Liver (tissue), 9 donors: ENCODE data around the gene WDR86. TPM values are rescaled to one million over a fixed set of nuclear protein-coding genes. Genes with fewer than 3 reads are reported as not detected.

Source experiments
- DNase-seq: peaks from one replicate; pipeline ENCODE4 v3.0.0-alpha.2; 2017; ENCODE audit warnings: low spot score
- H3K27ac ChIP-seq, 2 donors: one replicate each; pipeline ENCODE4 v1.7.0; 2013; ENCODE audit warnings: inconsistent platforms in 2 of 2, low read length in 2 of 2, control low read depth in 1 of 2, low read depth in 1 of 2, mild to moderate bottlenecking in 1 of 2
- H3K27me3 ChIP-seq, 4 donors: one replicate each; pipeline versions ENCODE4 v1.6.1 to v1.7.0; 2013; ENCODE audit warnings: low read length in 3 of 4, inconsistent platforms in 1 of 4, mild to moderate bottlenecking in 1 of 4, moderate library complexity in 1 of 4; ENCODE audit not compliant: control insufficient read depth in 4 of 4, insufficient read depth in 4 of 4
- H3K36me3 ChIP-seq, 4 donors: one replicate each; pipeline versions ENCODE4 v1.6.1 to v1.7.0; 2013; ENCODE audit warnings: low read length in 3 of 4, mild to moderate bottlenecking in 3 of 4, low read depth in 1 of 4, moderate library complexity in 1 of 4; ENCODE audit not compliant: control insufficient read depth in 4 of 4, insufficient read depth in 3 of 4
- H3K4me1 ChIP-seq, 4 donors: one replicate each; pipeline versions ENCODE4 v1.6.1 to v1.7.0; 2013; ENCODE audit warnings: low read length in 3 of 4, mild to moderate bottlenecking in 3 of 4, moderate library complexity in 1 of 4; ENCODE audit not compliant: control insufficient read depth in 4 of 4, insufficient read depth in 4 of 4
- H3K4me3 ChIP-seq, 3 donors: one replicate each; pipeline versions ENCODE4 v1.6.1 to v1.7.0; 2013; ENCODE audit warnings: low read length in 3 of 3, control low read depth in 1 of 3, low read depth in 1 of 3, mild to moderate bottlenecking in 1 of 3
- H3K9ac ChIP-seq, 2 donors: one replicate each; pipeline ENCODE4 v1.7.0; 2013; ENCODE audit warnings: low read length in 2 of 2, mild to moderate bottlenecking in 2 of 2, moderate library complexity in 2 of 2, control low read depth in 1 of 2, low read depth in 1 of 2
- H3K9me3 ChIP-seq, 4 donors: one replicate each; pipeline versions ENCODE4 v1.6.1 to v1.7.0; 2013; ENCODE audit warnings: low read length in 3 of 4; ENCODE audit not compliant: control insufficient read depth in 4 of 4
- ATF3 ChIP-seq: IDR thresholded peaks from 2 replicates; pipeline ENCODE4 v1.6.1; 2016; ENCODE audit warnings: antibody characterized with exemption
- CTCF ChIP-seq: fragments of 150-350 bp; IDR thresholded peaks from 2 replicates; pipeline ENCODE4 v1.5.1; 2017; ENCODE audit warnings: improper control_type of control experiment, low read depth, low read length; ENCODE audit not compliant: missing input control
- EGR1 ChIP-seq, 2 donors: IDR thresholded peaks; 2 replicates each; pipeline ENCODE4 v1.6.1; 2016 to 2018; ENCODE audit warnings: antibody characterized with exemption in 2 of 2, low read depth in 2 of 2
- FOXA1 ChIP-seq: IDR thresholded peaks from 2 replicates; pipeline ENCODE4 v1.6.1; 2016; ENCODE audit warnings: antibody characterized with exemption
- FOXA2 ChIP-seq: IDR thresholded peaks from 2 replicates; pipeline ENCODE4 v1.6.1; 2016; ENCODE audit warnings: antibody characterized with exemption
- GABPA ChIP-seq, 2 donors: IDR thresholded peaks in 1 of 2; conservative IDR thresholded peaks in 1 of 2; 2 replicates each; pipeline ENCODE4 v1.6.1; 2016; ENCODE audit warnings: antibody characterized with exemption in 2 of 2, mild to moderate bottlenecking in 1 of 2, moderate library complexity in 1 of 2
- HNF4A ChIP-seq, 2 donors: conservative IDR thresholded peaks; 2 replicates each; pipeline ENCODE4 v1.6.1; 2016; ENCODE audit warnings: antibody characterized with exemption in 2 of 2, mild to moderate bottlenecking in 2 of 2
- HNF4G ChIP-seq: IDR thresholded peaks from 2 replicates; pipeline ENCODE4 v1.6.1; 2016; ENCODE audit warnings: antibody characterized with exemption
- JUND ChIP-seq, 2 donors: IDR thresholded peaks; 2 replicates each; pipeline ENCODE4 v1.6.1; 2016; ENCODE audit warnings: antibody characterized with exemption in 2 of 2
- MAX ChIP-seq: IDR thresholded peaks from 2 replicates; pipeline ENCODE4 v1.6.1; 2016; ENCODE audit warnings: antibody characterized with exemption
- NR2F2 ChIP-seq: IDR thresholded peaks from 2 replicates; pipeline ENCODE4 v1.6.1; 2016; ENCODE audit warnings: antibody characterized with exemption
- RAD21 ChIP-seq, 2 donors: IDR thresholded peaks; 2 replicates each; pipeline ENCODE4 v1.6.1; 2016; ENCODE audit warnings: antibody characterized with exemption in 2 of 2, mild to moderate bottlenecking in 2 of 2
- REST ChIP-seq: IDR thresholded peaks from 2 replicates; pipeline ENCODE4 v1.6.1; 2016; ENCODE audit warnings: antibody characterized with exemption, mild to moderate bottlenecking
- RXRA ChIP-seq, 2 donors: IDR thresholded peaks; 2 replicates each; pipeline ENCODE4 v1.6.1; 2017 to 2018; ENCODE audit warnings: antibody characterized with exemption in 2 of 2, mild to moderate bottlenecking in 1 of 2
- SP1 ChIP-seq: IDR thresholded peaks from 2 replicates; pipeline ENCODE4 v1.6.1; 2018; ENCODE audit warnings: antibody characterized with exemption, mild to moderate bottlenecking
- TAF1 ChIP-seq: conservative IDR thresholded peaks from 2 replicates; pipeline ENCODE4 v1.6.1; 2016; ENCODE audit warnings: antibody characterized with exemption, mild to moderate bottlenecking
- YY1 ChIP-seq: IDR thresholded peaks from 2 replicates; pipeline ENCODE4 v1.6.1; 2016; ENCODE audit warnings: antibody characterized with exemption, mild to moderate bottlenecking
- ZBTB33 ChIP-seq: IDR thresholded peaks from 2 replicates; pipeline ENCODE4 v1.6.1; 2016; ENCODE audit warnings: antibody characterized with exemption
- WGBS: extraction: QIAGEN DNeasy Blood & Tissue Kit; methylation state at CpG from one replicate; pipeline ENCODE4 v1.1.7; 2013; 5-methylcytosine and 5-hydroxymethylcytosine counted together
- polyA plus RNA-seq, 2 donors: library from polyadenylated mRNA; stranded (reverse) in 1 of 2; unstranded in 1 of 2; fragments of 200-250 nt in 1 of 2; fragments of >200 nt in 1 of 2; fragmentation: Nextera tagmentation in 1 of 2; extraction: Ambion mirVana in 1 of 2; gene quantifications; one replicate each; pipeline versions ENCODE4 v1.2.1 to v1.2.3, GENCODE V29; 2013 to 2015
- total RNA-seq, 2 donors: library from RNA; depleted of rRNA; stranded (reverse); fragments of >200 nt; gene quantifications; one replicate each; pipeline ENCODE4 v1.2.3, GENCODE V29; 2014
- donor health status: healthy.
- donor health status: healthy.
- donor health status: healthy.
- donor health status: healthy.
- donor health status: healthy.

WDR86 gene
- total and polyA plus RNA-seq, 4 donors = 0.35 to 4.9 (median 0.77) TPM

- no peak for TF ChIP-seq ATF3
- TF ChIP-seq YY1 = no peak
- TF ChIP-seq RXRA (IDR thresholded peaks at IDR 0.05) = no peak
- no peak for TF ChIP-seq SP1
- TF ChIP-seq HNF4A (conservative IDR thresholded peaks at IDR 0.05) = no peak
- no peak for TF ChIP-seq RAD21 (IDR thresholded peaks at IDR 0.05)
- TF ChIP-seq REST = no peak
- no peak for TF ChIP-seq GABPA (IDR thresholded peaks at IDR 0.05 in 1 of 2, conservative IDR thresholded peaks at IDR 0.05 in 1 of 2)
- TF ChIP-seq MAX = no peak
- TF ChIP-seq EGR1 (IDR thresholded peaks at IDR 0.05; ENCODE audit: low read depth in 2 of 2) = no peak
- no peak for TF ChIP-seq JUND (IDR thresholded peaks at IDR 0.05)
- TF ChIP-seq ZBTB33 = no peak
- no peak for TF ChIP-seq TAF1
- no peak for TF ChIP-seq NR2F2
- no peak for TF ChIP-seq FOXA2
- no peak for TF ChIP-seq HNF4G
- TF ChIP-seq FOXA1 = no peak
- no peak for TF ChIP-seq CTCF
- H3K4me1 ChIP-seq = no peaks in the 10 kb centered on the region
- no peak for DNase-seq
- no peak overlapping the region for H3K4me3 ChIP-seq
- no peaks in the 10 kb centered on the region for H3K36me3 ChIP-seq
- no peaks in the 10 kb centered on the region for H3K9me3 ChIP-seq
- H3K9ac ChIP-seq = no peak overlapping the region
- WGBS = 92% methylated on average over 15 of the region's 15 CpGs
- no peak overlapping the region for H3K27ac ChIP-seq
- peaks cover 0 to 2% (median 0%) of the 10 kb centered on the region in 4 donors for H3K27me3 ChIP-seq
These were observed 24.0 kb upstream of the WDR86 start for GRCh38 chr7:151433721-151434400.
